Endodermal cell (in vitro differentiated cells): Measurements from ENCODE around the gene AMFR. TPM values are rescaled to one million over a fixed set of nuclear protein-coding genes. Genes with fewer than 3 reads are reported as not detected.

Experiments
- DNase-seq: peaks from one replicate; pipeline ENCODE4 v3.0.0-alpha.2; 2017
- H3K27ac ChIP-seq: 2 replicates; pipeline ENCODE4 v1.5.1; 2013; ENCODE audit warnings: mild to moderate bottlenecking, low read depth, low read length, moderate library complexity
- H3K27me3 ChIP-seq: 2 replicates; pipeline ENCODE4 v1.6.1; 2013; ENCODE audit warnings: mild to moderate bottlenecking, low read length, moderate library complexity; ENCODE audit not compliant: insufficient read depth, control insufficient read depth, poor library complexity, severe bottlenecking
- H3K36me3 ChIP-seq: 2 replicates; pipeline ENCODE4 v1.7.0; 2013; ENCODE audit warnings: mild to moderate bottlenecking, low read length, moderate library complexity; ENCODE audit not compliant: control insufficient read depth, insufficient read depth
- H3K4me1 ChIP-seq: one replicate; pipeline ENCODE4 v1.7.0; 2013; ENCODE audit warnings: low read length; ENCODE audit not compliant: control insufficient read depth, insufficient read depth
- H3K4me3 ChIP-seq: 2 replicates; pipeline ENCODE4 v1.5.1; 2013; ENCODE audit warnings: mild to moderate bottlenecking, low read length, moderate library complexity
- H3K9ac ChIP-seq: 2 replicates; pipeline ENCODE4 v1.6.1; 2013; ENCODE audit warnings: mild to moderate bottlenecking, low read length, moderate library complexity; ENCODE audit not compliant: poor library complexity, severe bottlenecking; ENCODE audit errors: extremely low read depth
- H3K9me3 ChIP-seq: 2 replicates; pipeline ENCODE4 v1.6.1; 2013; ENCODE audit warnings: mild to moderate bottlenecking, low read length, moderate library complexity; ENCODE audit not compliant: control insufficient read depth
- H3K27ac Mint-ChIP-seq: 2 replicates; pipeline ENCODE4 v1.8.0; 2020; ENCODE audit warnings: mixed read lengths
- H3K27me3 Mint-ChIP-seq: 2 replicates; pipeline ENCODE4 v1.8.0; 2021; ENCODE audit warnings: mild to moderate bottlenecking, mixed read lengths; ENCODE audit not compliant: insufficient read depth
- H3K36me3 Mint-ChIP-seq: 2 replicates; pipeline ENCODE4 v1.8.0; 2020; ENCODE audit warnings: low read depth, mixed read lengths
- H3K4me1 Mint-ChIP-seq: 2 replicates; pipeline ENCODE4 v1.8.0; 2020; ENCODE audit warnings: mixed read lengths
- H3K4me3 Mint-ChIP-seq: 2 replicates; pipeline ENCODE4 v1.8.0; 2020; ENCODE audit warnings: mild to moderate bottlenecking, moderate library complexity, mixed read lengths
- H3K9me3 Mint-ChIP-seq: 2 replicates; pipeline ENCODE4 v1.8.0; 2020; ENCODE audit warnings: mild to moderate bottlenecking, mixed read lengths
- WGBS, 2 experiments: methylation state at CpG; one replicate each; pipeline versions ENCODE4 v1.1.5 to v1.1.7; 2013; ENCODE audit warnings: missing lambda C conversion rate in 2 of 2, mixed read lengths in 1 of 2; ENCODE audit not compliant: insufficient coverage in 1 of 2, insufficient read length in 1 of 2; 5-methylcytosine and 5-hydroxymethylcytosine counted together
- total RNA-seq, 2 donors: library from RNA; stranded (reverse); fragmentation: NEBNext Ultra II Directional in 1 of 2; extraction: Animal tissue kit (Norgen Biotek cat#: 25700) in 1 of 2; gene quantifications; 2 replicates in 1 of 2; 3 replicates in 1 of 2; pipeline ENCODE4 v1.2.1, GENCODE V29; 2021
- TF ChIP-seq, protein P1 (sequence below): fragments of 200-600 bp; sonication (generic); conservative IDR thresholded peaks from 2 replicates; pipeline ENCODE4 v1.5.0; 2021; ENCODE audit warnings: antibody characterized with exemption, mild to moderate bottlenecking

AMFR gene
- total RNA-seq, 2 donors from 2014 or later = 77.0 to 81.6 TPM

GRCh38 chr16:56365552-56365951 is 59.8 kb downstream of the AMFR start:
- H3K27ac Mint-ChIP-seq = no peak overlapping the region
- Histone ChIP-seq H3K4me1 (no peaks in the 10 kb centered on the region), H3K27me3 (no peaks in the 10 kb centered on the region), H3K9me3 (no peaks in the 10 kb centered on the region), H3K4me3 (no peak overlapping the region), H3K9ac (no peak overlapping the region), H3K27ac (no peak overlapping the region), H3K36me3 (peaks cover 63% of the 10 kb centered on the region)
- WGBS, 2 experiments = 97 to 100% methylated on average over 4 to 5 of the region's 7 CpGs
- no peaks in the 10 kb centered on the region for H3K9me3 Mint-ChIP-seq
- H3K4me1 Mint-ChIP-seq = no peaks in the 10 kb centered on the region
- TF ChIP-seq, protein P1, sequence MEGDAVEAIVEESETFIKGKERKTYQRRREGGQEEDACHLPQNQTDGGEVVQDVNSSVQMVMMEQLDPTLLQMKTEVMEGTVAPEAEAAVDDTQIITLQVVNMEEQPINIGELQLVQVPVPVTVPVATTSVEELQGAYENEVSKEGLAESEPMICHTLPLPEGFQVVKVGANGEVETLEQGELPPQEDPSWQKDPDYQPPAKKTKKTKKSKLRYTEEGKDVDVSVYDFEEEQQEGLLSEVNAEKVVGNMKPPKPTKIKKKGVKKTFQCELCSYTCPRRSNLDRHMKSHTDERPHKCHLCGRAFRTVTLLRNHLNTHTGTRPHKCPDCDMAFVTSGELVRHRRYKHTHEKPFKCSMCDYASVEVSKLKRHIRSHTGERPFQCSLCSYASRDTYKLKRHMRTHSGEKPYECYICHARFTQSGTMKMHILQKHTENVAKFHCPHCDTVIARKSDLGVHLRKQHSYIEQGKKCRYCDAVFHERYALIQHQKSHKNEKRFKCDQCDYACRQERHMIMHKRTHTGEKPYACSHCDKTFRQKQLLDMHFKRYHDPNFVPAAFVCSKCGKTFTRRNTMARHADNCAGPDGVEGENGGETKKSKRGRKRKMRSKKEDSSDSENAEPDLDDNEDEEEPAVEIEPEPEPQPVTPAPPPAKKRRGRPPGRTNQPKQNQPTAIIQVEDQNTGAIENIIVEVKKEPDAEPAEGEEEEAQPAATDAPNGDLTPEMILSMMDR = no peak
- no peak overlapping the region for H3K4me3 Mint-ChIP-seq
- DNase-seq = no peak
- no peaks in the 10 kb centered on the region for H3K27me3 Mint-ChIP-seq
- H3K36me3 Mint-ChIP-seq = peaks cover 67% of the 10 kb centered on the region

DNA sequence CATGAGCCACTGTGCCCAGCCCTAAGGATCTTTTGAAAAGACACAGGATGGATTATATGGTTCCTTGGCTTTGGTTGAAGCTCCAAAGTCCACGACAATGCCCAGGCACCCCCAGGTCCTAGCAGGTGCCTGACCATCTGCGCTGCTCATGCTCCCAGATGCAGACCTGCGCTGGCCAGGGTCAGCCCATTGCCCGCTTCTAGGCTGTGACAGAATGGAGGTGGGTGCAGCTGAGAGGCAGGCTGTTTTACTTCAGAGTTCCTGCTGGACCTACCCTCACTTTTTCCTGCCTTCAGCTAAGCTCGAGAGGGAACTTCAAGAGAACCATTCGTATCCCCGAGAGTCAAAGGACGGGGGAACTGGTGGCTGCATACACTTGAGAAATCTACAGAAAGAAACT is 60.5 kb downstream of the AMFR start:
- H3K4me1 ChIP-seq = no peaks in the 10 kb centered on the region
- Mint-ChIP-seq H3K27me3 (no peaks in the 10 kb centered on the region), H3K36me3 (peaks cover 67% of the 10 kb centered on the region), H3K4me3 (no peak overlapping the region), H3K4me1 (no peaks in the 10 kb centered on the region), H3K27ac (no peak overlapping the region), H3K9me3 (no peaks in the 10 kb centered on the region)
- no peak for DNase-seq
- no peak overlapping the region for H3K27ac ChIP-seq
- no peaks in the 10 kb centered on the region for H3K9me3 ChIP-seq
- TF ChIP-seq, protein P1 = no peak
- 95 to 100% methylated on average over 1 to 8 of the region's 8 CpGs for WGBS, 2 experiments
- H3K9ac ChIP-seq = no peak overlapping the region
- no peak overlapping the region for H3K4me3 ChIP-seq
- no peaks in the 10 kb centered on the region for H3K27me3 ChIP-seq
- H3K36me3 ChIP-seq = peaks cover 63% of the 10 kb centered on the region

GRCh38 chr16:56363781-56364565 is 61.4 kb downstream of the AMFR start:
- Mint-ChIP-seq H3K27me3 (no peaks in the 10 kb centered on the region), H3K27ac (no peak overlapping the region), H3K4me3 (no peak overlapping the region), H3K36me3 (peaks cover 60% of the 10 kb centered on the region), H3K4me1 (peaks cover 5% of the 10 kb centered on the region), H3K9me3 (no peaks in the 10 kb centered on the region)
- no peaks in the 10 kb centered on the region for H3K27me3 ChIP-seq
- no peak for DNase-seq
- H3K9ac ChIP-seq = no peak overlapping the region
- 94 to 98% methylated on average over 22 to 26 of the region's 26 CpGs for WGBS, 2 experiments
- H3K36me3 ChIP-seq = peaks cover 60% of the 10 kb centered on the region
- no peak overlapping the region for H3K4me3 ChIP-seq
- no peak overlapping the region for H3K27ac ChIP-seq
- H3K9me3 ChIP-seq = no peaks in the 10 kb centered on the region
- TF ChIP-seq, protein P1 = no peak
- peaks cover 1% of the 10 kb centered on the region for H3K4me1 ChIP-seq
